HepG2 (cell line): ENCODE results near the gene CRISPLD2. TPM values are rescaled to one million over a fixed set of nuclear protein-coding genes. Genes with fewer than 3 reads are reported as not detected.

Experiments
- AGO1 ChIP-seq: fragments of 200-400 bp; formaldehyde crosslinking; IDR thresholded peaks from 2 replicates; pipeline ENCODE4 v1.6.1; 2017; ENCODE audit warnings: mild to moderate bottlenecking, low read depth, low read length, moderate library complexity; ENCODE audit not compliant: poor library complexity, severe bottlenecking
- ELF3 ChIP-seq: IDR thresholded peaks from 2 replicates; pipeline ENCODE4 v1.6.1; 2016; ENCODE audit warnings: missing genetic modification reagents, missing compliant biosample characterization
- GFI1 ChIP-seq: sonication (generic); formaldehyde crosslinking; IDR thresholded peaks from 2 replicates; pipeline ENCODE4 v1.5.0; 2020; ENCODE audit warnings: missing genetic modification reagents, mild to moderate bottlenecking, borderline replicate concordance
- MTF2 ChIP-seq: sonication (generic); formaldehyde crosslinking; IDR thresholded peaks from 2 replicates; pipeline ENCODE4 v1.5.0; 2020; ENCODE audit warnings: missing genetic modification reagents, borderline replicate concordance
- MYC ChIP-seq: sonication (generic); formaldehyde crosslinking; IDR thresholded peaks from 2 replicates; pipeline ENCODE4 v1.9.0; 2021; ENCODE audit warnings: missing genetic modification reagents, borderline replicate concordance
- NFYC ChIP-seq: IDR thresholded peaks from 2 replicates; pipeline ENCODE4 v1.6.1; 2016; ENCODE audit warnings: missing genetic modification reagents, missing compliant biosample characterization
- NR2F6 ChIP-seq, 2 experiments: IDR thresholded peaks; 2 replicates each; pipeline ENCODE4 v1.6.1; 2016; ENCODE audit warnings: antibody characterized with exemption in 1 of 2, mild to moderate bottlenecking in 1 of 2
- NRL ChIP-seq: sonication (generic); formaldehyde crosslinking; IDR thresholded peaks from 2 replicates; pipeline ENCODE4 v1.5.0; 2020; ENCODE audit warnings: missing genetic modification reagents, mild to moderate bottlenecking, moderate library complexity, borderline replicate concordance
- SOX13 ChIP-seq, 3 experiments: fragments of 450-650 bp in 1 of 3; sonication (generic) in 1 of 3; formaldehyde crosslinking in 1 of 3; IDR thresholded peaks in 2 of 3; conservative IDR thresholded peaks in 1 of 3; 2 replicates each; pipeline versions ENCODE4 v1.5.0 to v1.6.1; 2016 to 2020; ENCODE audit warnings: antibody characterized with exemption in 1 of 3, mild to moderate bottlenecking in 1 of 3, missing compliant biosample characterization in 1 of 3, missing genetic modification reagents in 1 of 3, moderate library complexity in 1 of 3
- TBX2 ChIP-seq: sonication (generic); formaldehyde crosslinking; IDR thresholded peaks from 2 replicates; pipeline ENCODE4 v1.5.0; 2020; ENCODE audit warnings: missing genetic modification reagents, mild to moderate bottlenecking, borderline replicate concordance
- YEATS4 ChIP-seq: sonication (generic); formaldehyde crosslinking; IDR thresholded peaks from 2 replicates; pipeline ENCODE4 v1.4.0; 2020; ENCODE audit warnings: missing genetic modification reagents, borderline replicate concordance
- ZKSCAN1 ChIP-seq: fragments of 150-350 bp; IDR thresholded peaks from 2 replicates; pipeline ENCODE4 v1.6.1; 2014; ENCODE audit warnings: low read length
- ZNF12 ChIP-seq: sonication (generic); formaldehyde crosslinking; IDR thresholded peaks from 2 replicates; pipeline ENCODE4 v1.5.0; 2020; ENCODE audit warnings: missing genetic modification reagents
- ZNF557 ChIP-seq: sonication (generic); formaldehyde crosslinking; IDR thresholded peaks from 2 replicates; pipeline ENCODE4 v1.4.0; 2020; ENCODE audit warnings: missing genetic modification reagents
- ZSCAN22 ChIP-seq: sonication (generic); formaldehyde crosslinking; IDR thresholded peaks from 2 replicates; pipeline ENCODE4 v1.4.0; 2020; ENCODE audit warnings: mild to moderate bottlenecking, missing genetic modification reagents
- polyA plus RNA-seq, 8 experiments: library from polyadenylated mRNA; depleted of rRNA in 3 of 8; stranded (reverse) in 7 of 8; unstranded in 1 of 8; fragments of >200 nt; fragmentation: Illumina TruSeq in 4 of 8; extraction: Trizol in 4 of 8; gene quantifications; 2 replicates each; pipeline versions ENCODE4 v1.2.1 to v1.2.3, GENCODE V29; 2011 to 2016; ENCODE audit warnings: low read depth in 4 of 8, missing spikeins in 1 of 8, mixed read lengths in 1 of 8; ENCODE audit not compliant: insufficient read depth in 1 of 8
- total RNA-seq, 5 experiments: library from RNA; depleted of rRNA; stranded (reverse); fragments of >200 nt; fragmentation: Illumina TruSeq; extraction: Trizol; gene quantifications; 2 replicates each; pipeline ENCODE4 v1.2.3, GENCODE V29; 2016; ENCODE audit warnings: low read depth in 1 of 5
- TF ChIP-seq, protein P1 (sequence below): sonication (generic); formaldehyde crosslinking; conservative IDR thresholded peaks from 2 replicates; pipeline ENCODE4 v1.4.0; 2020; ENCODE audit warnings: mild to moderate bottlenecking, missing genetic modification reagents, moderate library complexity
- TF ChIP-seq, protein P2 (sequence below): sonication (generic); formaldehyde crosslinking; IDR thresholded peaks from 2 replicates; pipeline ENCODE4 v1.4.0; 2020; ENCODE audit warnings: mild to moderate bottlenecking, missing genetic modification reagents, borderline replicate concordance
- TF ChIP-seq, protein P3 (sequence below): sonication (generic); formaldehyde crosslinking; IDR thresholded peaks from 2 replicates; pipeline ENCODE4 v1.4.0; 2020; ENCODE audit warnings: missing genetic modification reagents, borderline replicate concordance

The CRISPLD2 gene
- total and polyA plus RNA-seq, 2 of the 13 experiments (the other 11 are each of a cell fraction or from before 2014, with no cell fraction given) = 0.04 to 0.31 TPM

DNA sequence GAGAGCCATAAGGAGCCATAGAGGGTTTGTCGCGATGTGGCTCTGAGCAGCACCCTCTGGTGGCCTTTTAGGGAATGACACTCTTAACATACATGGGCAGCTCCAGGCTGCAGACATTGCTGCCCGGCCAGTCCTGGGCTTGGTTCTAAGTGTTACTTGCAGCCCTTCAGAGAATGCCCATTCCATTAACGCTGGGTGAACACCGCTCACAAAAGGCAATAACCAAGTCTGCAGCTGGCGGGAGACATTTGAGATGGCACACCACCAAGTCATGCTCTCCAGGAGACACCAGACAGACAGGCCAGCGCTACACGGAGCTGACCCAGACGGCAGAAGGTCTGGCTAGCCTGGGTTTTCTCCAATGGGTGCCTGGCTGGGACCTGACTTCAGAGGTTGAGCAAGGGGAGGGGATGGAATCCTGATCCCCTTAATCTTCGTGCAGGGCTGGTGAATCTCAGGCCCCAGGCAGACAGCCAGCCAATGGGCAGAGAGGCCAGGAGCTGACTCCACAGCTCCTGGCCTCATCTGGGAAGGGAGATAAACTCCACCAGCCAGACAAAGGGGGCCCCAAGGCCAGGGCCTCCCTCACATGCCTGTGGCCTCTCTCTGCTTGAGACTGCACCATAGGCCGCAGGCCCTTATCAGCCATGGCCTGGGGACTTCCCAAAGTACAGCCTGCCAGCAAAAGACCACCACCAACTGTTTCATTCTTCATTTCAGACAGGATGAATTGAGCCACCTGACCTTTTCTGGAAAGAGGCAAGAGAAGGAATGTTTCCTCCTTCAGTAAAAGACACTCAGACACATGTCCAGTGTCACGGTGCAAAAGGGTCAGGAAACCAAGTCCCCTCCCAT lies 132.8 kb downstream of the CRISPLD2 start (continued):
- TF ChIP-seq, protein P1, sequence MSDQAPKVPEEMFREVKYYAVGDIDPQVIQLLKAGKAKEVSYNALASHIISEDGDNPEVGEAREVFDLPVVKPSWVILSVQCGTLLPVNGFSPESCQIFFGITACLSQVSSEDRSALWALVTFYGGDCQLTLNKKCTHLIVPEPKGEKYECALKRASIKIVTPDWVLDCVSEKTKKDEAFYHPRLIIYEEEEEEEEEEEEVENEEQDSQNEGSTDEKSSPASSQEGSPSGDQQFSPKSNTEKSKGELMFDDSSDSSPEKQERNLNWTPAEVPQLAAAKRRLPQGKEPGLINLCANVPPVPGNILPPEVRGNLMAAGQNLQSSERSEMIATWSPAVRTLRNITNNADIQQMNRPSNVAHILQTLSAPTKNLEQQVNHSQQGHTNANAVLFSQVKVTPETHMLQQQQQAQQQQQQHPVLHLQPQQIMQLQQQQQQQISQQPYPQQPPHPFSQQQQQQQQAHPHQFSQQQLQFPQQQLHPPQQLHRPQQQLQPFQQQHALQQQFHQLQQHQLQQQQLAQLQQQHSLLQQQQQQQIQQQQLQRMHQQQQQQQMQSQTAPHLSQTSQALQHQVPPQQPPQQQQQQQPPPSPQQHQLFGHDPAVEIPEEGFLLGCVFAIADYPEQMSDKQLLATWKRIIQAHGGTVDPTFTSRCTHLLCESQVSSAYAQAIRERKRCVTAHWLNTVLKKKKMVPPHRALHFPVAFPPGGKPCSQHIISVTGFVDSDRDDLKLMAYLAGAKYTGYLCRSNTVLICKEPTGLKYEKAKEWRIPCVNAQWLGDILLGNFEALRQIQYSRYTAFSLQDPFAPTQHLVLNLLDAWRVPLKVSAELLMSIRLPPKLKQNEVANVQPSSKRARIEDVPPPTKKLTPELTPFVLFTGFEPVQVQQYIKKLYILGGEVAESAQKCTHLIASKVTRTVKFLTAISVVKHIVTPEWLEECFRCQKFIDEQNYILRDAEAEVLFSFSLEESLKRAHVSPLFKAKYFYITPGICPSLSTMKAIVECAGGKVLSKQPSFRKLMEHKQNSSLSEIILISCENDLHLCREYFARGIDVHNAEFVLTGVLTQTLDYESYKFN (CRISPR knock-in tag) = peak; percentile 20
- TF ChIP-seq NRL (CRISPR knock-in tag) (peak; percentile 48), NR2F6 (IDR thresholded peaks at IDR 0.05) (peak; percentile 27; the same call in 1 of the 2 replicates), NR2F6 (CRISPR knock-in tag; IDR thresholded peaks at IDR 0.05) (no peak), AGO1 (no peak), ELF3 (CRISPR knock-in tag) (no peak), ZKSCAN1 (no peak), SOX13 (IDR thresholded peaks at IDR 0.05) (0 out of 2 replicates have a peak, but pooled peaks have one; percentile 46), SOX13 (CRISPR knock-in tag; conservative IDR thresholded peaks at IDR 0.05 in 1 of 2, IDR thresholded peaks at IDR 0.05 in 1 of 2) (0 out of 4 replicates have a peak, but pooled peaks of 1 of the 2 experiments have one; percentile 31), MYC (CRISPR knock-in tag) (peak; percentile 68; the same call in 1 of the 2 replicates), NFYC (no peak), ZNF12 (CRISPR knock-in tag) (peak; percentile 53; the same call in 1 of the 2 replicates), YEATS4 (CRISPR knock-in tag) (no peak), GFI1 (CRISPR knock-in tag) (no peak), MTF2 (CRISPR knock-in tag) (peak; percentile 69; the same call in 1 of the 2 replicates), TBX2 (CRISPR knock-in tag) (peak; percentile 64; the same call in 1 of the 2 replicates), ZNF557 (CRISPR knock-in tag) (0 out of 2 replicates have a peak, but pooled peaks have one; percentile 29), ZSCAN22 (no peak)
- TF ChIP-seq, protein P2, sequence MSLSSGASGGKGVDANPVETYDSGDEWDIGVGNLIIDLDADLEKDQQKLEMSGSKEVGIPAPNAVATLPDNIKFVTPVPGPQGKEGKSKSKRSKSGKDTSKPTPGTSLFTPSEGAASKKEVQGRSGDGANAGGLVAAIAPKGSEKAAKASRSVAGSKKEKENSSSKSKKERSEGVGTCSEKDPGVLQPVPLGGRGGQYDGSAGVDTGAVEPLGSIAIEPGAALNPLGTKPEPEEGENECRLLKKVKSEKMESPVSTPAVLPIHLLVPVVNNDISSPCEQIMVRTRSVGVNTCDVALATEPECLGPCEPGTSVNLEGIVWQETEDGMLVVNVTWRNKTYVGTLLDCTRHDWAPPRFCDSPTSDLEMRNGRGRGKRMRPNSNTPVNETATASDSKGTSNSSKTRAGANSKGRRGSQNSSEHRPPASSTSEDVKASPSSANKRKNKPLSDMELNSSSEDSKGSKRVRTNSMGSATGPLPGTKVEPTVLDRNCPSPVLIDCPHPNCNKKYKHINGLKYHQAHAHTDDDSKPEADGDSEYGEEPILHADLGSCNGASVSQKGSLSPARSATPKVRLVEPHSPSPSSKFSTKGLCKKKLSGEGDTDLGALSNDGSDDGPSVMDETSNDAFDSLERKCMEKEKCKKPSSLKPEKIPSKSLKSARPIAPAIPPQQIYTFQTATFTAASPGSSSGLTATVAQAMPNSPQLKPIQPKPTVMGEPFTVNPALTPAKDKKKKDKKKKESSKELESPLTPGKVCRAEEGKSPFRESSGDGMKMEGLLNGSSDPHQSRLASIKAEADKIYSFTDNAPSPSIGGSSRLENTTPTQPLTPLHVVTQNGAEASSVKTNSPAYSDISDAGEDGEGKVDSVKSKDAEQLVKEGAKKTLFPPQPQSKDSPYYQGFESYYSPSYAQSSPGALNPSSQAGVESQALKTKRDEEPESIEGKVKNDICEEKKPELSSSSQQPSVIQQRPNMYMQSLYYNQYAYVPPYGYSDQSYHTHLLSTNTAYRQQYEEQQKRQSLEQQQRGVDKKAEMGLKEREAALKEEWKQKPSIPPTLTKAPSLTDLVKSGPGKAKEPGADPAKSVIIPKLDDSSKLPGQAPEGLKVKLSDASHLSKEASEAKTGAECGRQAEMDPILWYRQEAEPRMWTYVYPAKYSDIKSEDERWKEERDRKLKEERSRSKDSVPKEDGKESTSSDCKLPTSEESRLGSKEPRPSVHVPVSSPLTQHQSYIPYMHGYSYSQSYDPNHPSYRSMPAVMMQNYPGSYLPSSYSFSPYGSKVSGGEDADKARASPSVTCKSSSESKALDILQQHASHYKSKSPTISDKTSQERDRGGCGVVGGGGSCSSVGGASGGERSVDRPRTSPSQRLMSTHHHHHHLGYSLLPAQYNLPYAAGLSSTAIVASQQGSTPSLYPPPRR (CRISPR knock-in tag) = no peak
- TF ChIP-seq, protein P3, sequence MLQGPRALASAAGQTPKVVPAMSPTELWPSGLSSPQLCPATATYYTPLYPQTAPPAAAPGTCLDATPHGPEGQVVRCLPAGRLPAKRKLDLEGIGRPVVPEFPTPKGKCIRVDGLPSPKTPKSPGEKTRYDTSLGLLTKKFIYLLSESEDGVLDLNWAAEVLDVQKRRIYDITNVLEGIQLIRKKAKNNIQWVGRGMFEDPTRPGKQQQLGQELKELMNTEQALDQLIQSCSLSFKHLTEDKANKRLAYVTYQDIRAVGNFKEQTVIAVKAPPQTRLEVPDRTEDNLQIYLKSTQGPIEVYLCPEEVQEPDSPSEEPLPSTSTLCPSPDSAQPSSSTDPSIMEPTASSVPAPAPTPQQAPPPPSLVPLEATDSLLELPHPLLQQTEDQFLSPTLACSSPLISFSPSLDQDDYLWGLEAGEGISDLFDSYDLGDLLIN = peak; percentile 40; the same call in 1 of the 2 replicates
